Brain microvascular endothelial cell (primary cell): ENCODE measurements around the gene ESRRB.

Experiments
- DNase-seq: peaks from one replicate; pipeline ENCODE4 v3.0.0-alpha.2; 2020
- H3K27ac ChIP-seq: fragments of 250-450 bp; sonication (Bioruptor Pico); 2 replicates; pipeline ENCODE4 v1.5.1; 2020; ENCODE audit warnings: mild to moderate bottlenecking, moderate library complexity
- H3K27me3 ChIP-seq: fragments of 250-450 bp; sonication (Bioruptor Pico); replicated peaks from 2 replicates; pipeline ENCODE4 v1.5.1; 2020; ENCODE audit warnings: mild to moderate bottlenecking
- H3K36me3 ChIP-seq: fragments of 250-450 bp; sonication (Bioruptor Pico); replicated peaks from 2 replicates; pipeline ENCODE4 v1.5.1; 2020; ENCODE audit warnings: mild to moderate bottlenecking
- H3K4me3 ChIP-seq: 2 replicates; pipeline ENCODE4 v1.5.1; 2011; ENCODE audit warnings: low read depth, mild to moderate bottlenecking, control low read depth, low read length, moderate library complexity
- in situ Hi-C: cut with HindIII; loops from 2 replicates; pipeline ENCODE4 v1.10.0; 2017; ENCODE audit warnings: low sequenced_read_pairs, low pct_ligation_motif_present
- TF ChIP-seq, protein P1 (sequence below): IDR thresholded peaks from 2 replicates; pipeline ENCODE4 v1.5.1; 2011; ENCODE audit warnings: low read depth, mild to moderate bottlenecking, moderate library complexity, low read length, control low read depth, inconsistent platforms; ENCODE audit errors: missing control alignments

Gene ESRRB

DNA sequence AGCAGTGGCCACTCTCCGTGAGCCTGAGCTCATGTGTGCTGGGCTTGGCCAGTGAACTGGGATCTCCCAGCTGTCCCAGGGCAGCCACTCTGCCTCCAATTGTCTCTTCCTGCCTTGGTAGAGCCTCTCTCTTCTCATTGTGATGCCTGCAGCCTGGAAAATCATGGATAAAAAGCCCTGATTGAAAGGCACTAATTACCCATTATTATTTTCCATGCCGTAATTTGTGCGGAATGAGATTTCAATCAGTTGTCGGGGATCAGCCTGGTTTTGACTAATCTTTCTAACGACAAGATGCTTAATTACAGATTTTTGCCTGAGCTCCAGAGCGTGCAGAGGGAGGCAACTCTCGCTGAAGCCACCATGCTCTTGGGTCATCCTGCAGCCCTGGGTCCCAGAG lies 52.7 kb downstream of the ESRRB start:
- TF ChIP-seq, protein P1, sequence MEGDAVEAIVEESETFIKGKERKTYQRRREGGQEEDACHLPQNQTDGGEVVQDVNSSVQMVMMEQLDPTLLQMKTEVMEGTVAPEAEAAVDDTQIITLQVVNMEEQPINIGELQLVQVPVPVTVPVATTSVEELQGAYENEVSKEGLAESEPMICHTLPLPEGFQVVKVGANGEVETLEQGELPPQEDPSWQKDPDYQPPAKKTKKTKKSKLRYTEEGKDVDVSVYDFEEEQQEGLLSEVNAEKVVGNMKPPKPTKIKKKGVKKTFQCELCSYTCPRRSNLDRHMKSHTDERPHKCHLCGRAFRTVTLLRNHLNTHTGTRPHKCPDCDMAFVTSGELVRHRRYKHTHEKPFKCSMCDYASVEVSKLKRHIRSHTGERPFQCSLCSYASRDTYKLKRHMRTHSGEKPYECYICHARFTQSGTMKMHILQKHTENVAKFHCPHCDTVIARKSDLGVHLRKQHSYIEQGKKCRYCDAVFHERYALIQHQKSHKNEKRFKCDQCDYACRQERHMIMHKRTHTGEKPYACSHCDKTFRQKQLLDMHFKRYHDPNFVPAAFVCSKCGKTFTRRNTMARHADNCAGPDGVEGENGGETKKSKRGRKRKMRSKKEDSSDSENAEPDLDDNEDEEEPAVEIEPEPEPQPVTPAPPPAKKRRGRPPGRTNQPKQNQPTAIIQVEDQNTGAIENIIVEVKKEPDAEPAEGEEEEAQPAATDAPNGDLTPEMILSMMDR, result no peak
- Histone ChIP-seq H3K27ac (no peak overlapping the region), H3K36me3 (no peaks in the 10 kb centered on the region), H3K4me3 (no peak overlapping the region), H3K27me3 (no peaks in the 10 kb centered on the region)
- no peak for DNase-seq
- in situ Hi-C loops, result no loop called here

DNA sequence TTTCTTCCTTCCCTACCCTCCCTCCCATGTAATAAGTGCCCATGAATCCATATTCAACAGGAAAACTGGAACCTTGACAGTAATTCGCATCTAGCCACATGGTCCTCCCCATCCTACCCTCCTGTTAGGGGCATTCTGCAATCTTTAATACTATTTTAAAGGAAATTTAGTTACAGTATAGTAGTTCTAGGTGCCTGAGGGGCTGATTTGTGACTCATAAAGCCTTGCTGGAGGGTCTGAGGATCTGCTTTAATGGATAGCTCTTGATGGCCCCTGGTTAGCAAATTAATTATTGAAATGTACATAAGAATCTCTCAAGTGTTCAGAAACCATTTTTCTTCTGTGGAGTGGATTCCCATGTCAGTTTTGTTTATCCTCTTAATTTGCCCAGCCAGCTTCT lies 54.1 kb downstream of the ESRRB start:
- no peak overlapping the region for H3K4me3 ChIP-seq
- TF ChIP-seq, protein P1, result no peak
- in situ Hi-C loops, result no loop called here
- DNase-seq, result no peak
- H3K27ac ChIP-seq, result no peak overlapping the region
- H3K36me3 ChIP-seq, result no peaks in the 10 kb centered on the region
- no peaks in the 10 kb centered on the region for H3K27me3 ChIP-seq

DNA sequence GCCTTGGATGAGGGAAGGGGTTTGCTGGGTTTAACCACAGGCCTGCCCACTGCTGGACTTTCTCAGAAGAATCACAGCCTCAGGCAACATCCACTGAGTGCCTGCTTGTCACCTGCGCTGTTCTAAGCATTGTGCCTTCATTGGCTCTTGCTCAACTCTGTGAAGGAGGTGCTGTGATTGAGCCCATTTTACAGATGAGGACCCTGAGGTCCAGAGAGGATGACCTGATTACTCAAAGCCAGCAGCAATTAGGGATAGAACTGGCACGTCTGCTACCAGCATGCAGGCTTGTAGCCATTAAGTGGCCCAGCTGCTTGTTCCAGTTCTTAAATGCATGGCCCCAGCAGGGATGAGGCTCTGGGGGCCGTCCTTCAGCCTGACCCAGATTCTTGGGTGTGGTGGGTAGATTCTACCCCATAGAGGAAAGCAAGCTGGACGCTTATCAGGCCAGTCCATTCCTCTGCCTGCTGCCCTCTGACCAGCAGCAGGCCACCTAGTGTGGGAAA lies 54.6 kb downstream of the ESRRB start:
- H3K27ac ChIP-seq, result no peak overlapping the region
- in situ Hi-C loops, result no loop called here
- TF ChIP-seq, protein P1, result no peak
- no peak for DNase-seq
- H3K27me3 ChIP-seq, result no peaks in the 10 kb centered on the region
- no peaks in the 10 kb centered on the region for H3K36me3 ChIP-seq
- H3K4me3 ChIP-seq, result no peak overlapping the region

- no peak overlapping the region for H3K27ac ChIP-seq
- H3K36me3 ChIP-seq, result no peaks in the 10 kb centered on the region
- TF ChIP-seq, protein P1, result no peak
- no peak overlapping the region for H3K4me3 ChIP-seq
- H3K27me3 ChIP-seq, result no peaks in the 10 kb centered on the region
- DNase-seq, result no peak
- in situ Hi-C loops, result no loop called here
These were observed 55.6 kb downstream of the ESRRB start for GRCh38 chr14:76431538-76431937.

DNA sequence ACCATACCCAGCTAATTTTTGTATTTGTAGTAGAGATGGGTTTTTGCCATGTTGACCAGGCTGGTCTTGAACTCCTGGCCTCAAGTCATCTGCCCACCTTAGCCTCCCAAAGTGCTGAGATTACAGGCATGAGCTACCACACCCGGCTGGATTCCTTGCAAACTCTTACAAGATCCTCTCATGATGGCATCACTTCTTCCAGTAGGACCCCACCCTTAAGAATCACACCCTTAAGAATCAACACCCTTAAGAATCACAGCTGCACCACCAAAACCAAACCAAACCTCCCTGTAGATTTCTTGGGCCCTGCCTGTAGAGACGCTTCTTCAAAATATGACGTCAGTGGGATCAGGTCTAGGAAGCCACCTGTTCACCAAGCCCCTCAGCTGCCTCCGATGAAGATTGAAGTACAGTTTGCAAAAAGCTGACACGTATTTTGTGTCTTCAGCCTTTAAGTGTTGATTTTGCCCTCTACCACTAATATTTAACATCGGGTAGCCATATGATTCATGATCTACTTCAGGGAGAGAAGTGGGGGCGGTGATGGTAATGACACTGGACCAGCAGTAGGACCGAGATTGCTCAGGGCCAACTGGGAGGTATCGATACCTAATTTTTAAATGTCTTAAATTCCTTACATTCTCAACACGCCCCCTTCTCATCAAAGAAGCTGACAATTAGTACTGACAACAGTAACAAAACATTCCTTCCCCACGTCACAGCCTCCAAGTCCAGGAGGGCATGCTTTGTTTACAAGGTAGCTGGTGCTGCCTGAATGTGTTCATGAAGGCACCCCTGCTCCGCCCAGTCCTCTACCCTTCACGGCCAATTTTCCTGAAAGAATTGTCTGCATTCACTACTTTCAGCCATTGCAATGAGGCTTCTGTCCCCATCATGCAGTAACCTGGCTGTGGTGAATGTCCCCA lies 57.2 kb downstream of the ESRRB start:
- Histone ChIP-seq H3K36me3 (no peaks in the 10 kb centered on the region), H3K27me3 (no peaks in the 10 kb centered on the region), H3K27ac (no peak overlapping the region), H3K4me3 (no peak overlapping the region)
- TF ChIP-seq, protein P1, result no peak
- no peak for DNase-seq
- in situ Hi-C loops, result no loop called here
